Measurements from ENCODE around the gene CASS4. TPM values are rescaled to one million over a fixed set of nuclear protein-coding genes. Genes with fewer than 3 reads are reported as not detected.
A peak's percentile ranks its signal among the peaks of the same experiment; 100 is the strongest.

The CASS4 gene
- total and polyA plus RNA-seq, 9 of the 15 experiments (the other 6 are each of a cell fraction or from before 2014, with no cell fraction given): 8.1 to 53.8 (median 26.7) TPM

DNA sequence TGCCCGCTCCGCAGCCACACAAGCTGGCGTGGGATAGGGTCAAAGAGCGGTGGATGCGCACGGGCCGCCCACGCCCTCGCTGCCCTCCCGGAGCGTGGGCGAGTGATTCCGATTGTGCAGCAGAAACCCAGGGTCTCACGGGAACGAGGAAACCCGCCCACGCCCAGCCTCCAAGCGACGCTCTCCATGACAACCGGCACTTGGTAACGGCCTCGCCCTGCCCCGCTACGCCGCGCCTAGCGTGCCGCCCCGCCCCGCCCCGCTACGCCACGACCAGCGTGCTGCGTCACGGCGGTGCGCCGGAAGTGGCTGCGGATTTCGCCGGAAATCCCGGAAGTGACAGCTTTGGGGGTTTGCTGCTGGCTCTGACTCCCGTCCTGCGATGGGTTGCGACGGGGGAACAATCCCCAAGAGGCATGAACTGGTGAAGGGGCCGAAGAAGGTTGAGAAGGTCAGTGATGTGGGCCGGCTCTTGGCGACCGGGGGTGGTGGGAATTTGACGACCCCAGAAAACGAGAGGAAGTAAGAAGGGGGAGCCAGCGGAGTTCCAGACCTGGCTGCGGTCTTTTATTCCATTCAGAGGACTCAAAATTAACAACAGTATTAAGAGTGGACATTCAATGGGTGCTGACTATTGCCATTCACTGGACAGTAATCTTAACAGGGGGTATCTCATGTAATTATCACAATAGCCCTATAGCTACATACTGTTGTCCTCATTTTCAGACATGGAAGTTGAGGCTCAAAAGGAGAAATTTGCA, 56.4 kb downstream of the CASS4 start, which contains the start of gene RTF2 (continued):
- TF ChIP-seq ILK (tag; IDR thresholded peaks at IDR 0.05; ENCODE audit: borderline replicate concordance, low read depth): no peak
- TF ChIP-seq, protein P1, sequence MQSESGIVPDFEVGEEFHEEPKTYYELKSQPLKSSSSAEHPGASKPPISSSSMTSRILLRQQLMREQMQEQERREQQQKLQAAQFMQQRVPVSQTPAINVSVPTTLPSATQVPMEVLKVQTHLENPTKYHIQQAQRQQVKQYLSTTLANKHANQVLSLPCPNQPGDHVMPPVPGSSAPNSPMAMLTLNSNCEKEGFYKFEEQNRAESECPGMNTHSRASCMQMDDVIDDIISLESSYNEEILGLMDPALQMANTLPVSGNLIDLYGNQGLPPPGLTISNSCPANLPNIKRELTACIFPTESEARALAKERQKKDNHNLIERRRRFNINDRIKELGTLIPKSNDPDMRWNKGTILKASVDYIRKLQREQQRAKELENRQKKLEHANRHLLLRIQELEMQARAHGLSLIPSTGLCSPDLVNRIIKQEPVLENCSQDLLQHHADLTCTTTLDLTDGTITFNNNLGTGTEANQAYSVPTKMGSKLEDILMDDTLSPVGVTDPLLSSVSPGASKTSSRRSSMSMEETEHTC (IDR thresholded peaks at IDR 0.05): no peak
- TF ChIP-seq, protein P2, sequence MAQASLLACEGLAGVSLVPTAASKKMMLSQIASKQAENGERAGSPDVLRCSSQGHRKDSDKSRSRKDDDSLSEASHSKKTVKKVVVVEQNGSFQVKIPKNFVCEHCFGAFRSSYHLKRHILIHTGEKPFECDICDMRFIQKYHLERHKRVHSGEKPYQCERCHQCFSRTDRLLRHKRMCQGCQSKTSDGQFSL (CRISPR knock-in tag; IDR thresholded peaks at IDR 0.05): 0 out of 2 replicates have a peak, but pooled peaks have one; percentile 20
- TF ChIP-seq, protein P2 (tag; IDR thresholded peaks at IDR 0.05): no peak
- no peak for TF ChIP-seq ZNF699 (CRISPR knock-in tag; IDR thresholded peaks at IDR 0.05; ENCODE audit: insufficient replicate concordance)
- TF ChIP-seq, protein P3, sequence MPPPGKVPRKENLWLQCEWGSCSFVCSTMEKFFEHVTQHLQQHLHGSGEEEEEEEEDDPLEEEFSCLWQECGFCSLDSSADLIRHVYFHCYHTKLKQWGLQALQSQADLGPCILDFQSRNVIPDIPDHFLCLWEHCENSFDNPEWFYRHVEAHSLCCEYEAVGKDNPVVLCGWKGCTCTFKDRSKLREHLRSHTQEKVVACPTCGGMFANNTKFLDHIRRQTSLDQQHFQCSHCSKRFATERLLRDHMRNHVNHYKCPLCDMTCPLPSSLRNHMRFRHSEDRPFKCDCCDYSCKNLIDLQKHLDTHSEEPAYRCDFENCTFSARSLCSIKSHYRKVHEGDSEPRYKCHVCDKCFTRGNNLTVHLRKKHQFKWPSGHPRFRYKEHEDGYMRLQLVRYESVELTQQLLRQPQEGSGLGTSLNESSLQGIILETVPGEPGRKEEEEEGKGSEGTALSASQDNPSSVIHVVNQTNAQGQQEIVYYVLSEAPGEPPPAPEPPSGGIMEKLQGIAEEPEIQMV (tag; conservative IDR thresholded peaks at IDR 0.05; ENCODE audit: low read depth): no peak
- TF ChIP-seq HMG20A (CRISPR knock-in tag; conservative IDR thresholded peaks at IDR 0.05): no peak
- TF ChIP-seq, protein P4, sequence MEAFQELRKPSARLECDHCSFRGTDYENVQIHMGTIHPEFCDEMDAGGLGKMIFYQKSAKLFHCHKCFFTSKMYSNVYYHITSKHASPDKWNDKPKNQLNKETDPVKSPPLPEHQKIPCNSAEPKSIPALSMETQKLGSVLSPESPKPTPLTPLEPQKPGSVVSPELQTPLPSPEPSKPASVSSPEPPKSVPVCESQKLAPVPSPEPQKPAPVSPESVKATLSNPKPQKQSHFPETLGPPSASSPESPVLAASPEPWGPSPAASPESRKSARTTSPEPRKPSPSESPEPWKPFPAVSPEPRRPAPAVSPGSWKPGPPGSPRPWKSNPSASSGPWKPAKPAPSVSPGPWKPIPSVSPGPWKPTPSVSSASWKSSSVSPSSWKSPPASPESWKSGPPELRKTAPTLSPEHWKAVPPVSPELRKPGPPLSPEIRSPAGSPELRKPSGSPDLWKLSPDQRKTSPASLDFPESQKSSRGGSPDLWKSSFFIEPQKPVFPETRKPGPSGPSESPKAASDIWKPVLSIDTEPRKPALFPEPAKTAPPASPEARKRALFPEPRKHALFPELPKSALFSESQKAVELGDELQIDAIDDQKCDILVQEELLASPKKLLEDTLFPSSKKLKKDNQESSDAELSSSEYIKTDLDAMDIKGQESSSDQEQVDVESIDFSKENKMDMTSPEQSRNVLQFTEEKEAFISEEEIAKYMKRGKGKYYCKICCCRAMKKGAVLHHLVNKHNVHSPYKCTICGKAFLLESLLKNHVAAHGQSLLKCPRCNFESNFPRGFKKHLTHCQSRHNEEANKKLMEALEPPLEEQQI (IDR thresholded peaks at IDR 0.05): no peak
- TF ChIP-seq E2F3 (CRISPR knock-in tag; IDR thresholded peaks at IDR 0.05): no peak
- TF ChIP-seq NFXL1 (CRISPR knock-in tag; IDR thresholded peaks at IDR 0.05): no peak
- TF ChIP-seq, protein P5, sequence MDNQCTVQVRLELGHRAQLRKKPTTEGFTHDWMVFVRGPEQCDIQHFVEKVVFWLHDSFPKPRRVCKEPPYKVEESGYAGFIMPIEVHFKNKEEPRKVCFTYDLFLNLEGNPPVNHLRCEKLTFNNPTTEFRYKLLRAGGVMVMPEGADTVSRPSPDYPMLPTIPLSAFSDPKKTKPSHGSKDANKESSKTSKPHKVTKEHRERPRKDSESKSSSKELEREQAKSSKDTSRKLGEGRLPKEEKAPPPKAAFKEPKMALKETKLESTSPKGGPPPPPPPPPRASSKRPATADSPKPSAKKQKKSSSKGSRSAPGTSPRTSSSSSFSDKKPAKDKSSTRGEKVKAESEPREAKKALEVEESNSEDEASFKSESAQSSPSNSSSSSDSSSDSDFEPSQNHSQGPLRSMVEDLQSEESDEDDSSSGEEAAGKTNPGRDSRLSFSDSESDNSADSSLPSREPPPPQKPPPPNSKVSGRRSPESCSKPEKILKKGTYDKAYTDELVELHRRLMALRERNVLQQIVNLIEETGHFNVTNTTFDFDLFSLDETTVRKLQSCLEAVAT (IDR thresholded peaks at IDR 0.05): peak in 1 of 2 experiments; percentile 74; a peak in 1 of 4 replicates
- no peak for TF ChIP-seq STAT5A (IDR thresholded peaks at IDR 0.05; ENCODE audit: borderline replicate concordance, low read length)
- TF ChIP-seq, protein P6, sequence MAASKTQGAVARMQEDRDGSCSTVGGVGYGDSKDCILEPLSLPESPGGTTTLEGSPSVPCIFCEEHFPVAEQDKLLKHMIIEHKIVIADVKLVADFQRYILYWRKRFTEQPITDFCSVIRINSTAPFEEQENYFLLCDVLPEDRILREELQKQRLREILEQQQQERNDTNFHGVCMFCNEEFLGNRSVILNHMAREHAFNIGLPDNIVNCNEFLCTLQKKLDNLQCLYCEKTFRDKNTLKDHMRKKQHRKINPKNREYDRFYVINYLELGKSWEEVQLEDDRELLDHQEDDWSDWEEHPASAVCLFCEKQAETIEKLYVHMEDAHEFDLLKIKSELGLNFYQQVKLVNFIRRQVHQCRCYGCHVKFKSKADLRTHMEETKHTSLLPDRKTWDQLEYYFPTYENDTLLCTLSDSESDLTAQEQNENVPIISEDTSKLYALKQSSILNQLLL (CRISPR knock-in tag; IDR thresholded peaks at IDR 0.05; ENCODE audit: borderline replicate concordance): no peak
